Measurements from ENCODE around the gene CTNNA2.

CTNNA2 gene

GRCh38 chr2:80154231-80154915, 641.5 kb downstream of the CTNNA2 start:
- TF ChIP-seq CREB1 (IDR thresholded peaks at IDR 0.05; ENCODE audit: low read depth) (no peak), RAD21 (IDR thresholded peaks at IDR 0.05; ENCODE audit: low read depth) (no peak), TEAD4 (IDR thresholded peaks at IDR 0.05) (no peak), EP300 (IDR thresholded peaks at IDR 0.05; ENCODE audit: borderline replicate concordance) (no peak), MAX (IDR thresholded peaks at IDR 0.05) (no peak), CEBPB (IDR thresholded peaks at IDR 0.05) (no peak), TAF1 (IDR thresholded peaks at IDR 0.05; ENCODE audit: low read depth) (no peak)
- TF ChIP-seq, protein P1, sequence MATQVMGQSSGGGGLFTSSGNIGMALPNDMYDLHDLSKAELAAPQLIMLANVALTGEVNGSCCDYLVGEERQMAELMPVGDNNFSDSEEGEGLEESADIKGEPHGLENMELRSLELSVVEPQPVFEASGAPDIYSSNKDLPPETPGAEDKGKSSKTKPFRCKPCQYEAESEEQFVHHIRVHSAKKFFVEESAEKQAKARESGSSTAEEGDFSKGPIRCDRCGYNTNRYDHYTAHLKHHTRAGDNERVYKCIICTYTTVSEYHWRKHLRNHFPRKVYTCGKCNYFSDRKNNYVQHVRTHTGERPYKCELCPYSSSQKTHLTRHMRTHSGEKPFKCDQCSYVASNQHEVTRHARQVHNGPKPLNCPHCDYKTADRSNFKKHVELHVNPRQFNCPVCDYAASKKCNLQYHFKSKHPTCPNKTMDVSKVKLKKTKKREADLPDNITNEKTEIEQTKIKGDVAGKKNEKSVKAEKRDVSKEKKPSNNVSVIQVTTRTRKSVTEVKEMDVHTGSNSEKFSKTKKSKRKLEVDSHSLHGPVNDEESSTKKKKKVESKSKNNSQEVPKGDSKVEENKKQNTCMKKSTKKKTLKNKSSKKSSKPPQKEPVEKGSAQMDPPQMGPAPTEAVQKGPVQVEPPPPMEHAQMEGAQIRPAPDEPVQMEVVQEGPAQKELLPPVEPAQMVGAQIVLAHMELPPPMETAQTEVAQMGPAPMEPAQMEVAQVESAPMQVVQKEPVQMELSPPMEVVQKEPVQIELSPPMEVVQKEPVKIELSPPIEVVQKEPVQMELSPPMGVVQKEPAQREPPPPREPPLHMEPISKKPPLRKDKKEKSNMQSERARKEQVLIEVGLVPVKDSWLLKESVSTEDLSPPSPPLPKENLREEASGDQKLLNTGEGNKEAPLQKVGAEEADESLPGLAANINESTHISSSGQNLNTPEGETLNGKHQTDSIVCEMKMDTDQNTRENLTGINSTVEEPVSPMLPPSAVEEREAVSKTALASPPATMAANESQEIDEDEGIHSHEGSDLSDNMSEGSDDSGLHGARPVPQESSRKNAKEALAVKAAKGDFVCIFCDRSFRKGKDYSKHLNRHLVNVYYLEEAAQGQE (IDR thresholded peaks at IDR 0.05; ENCODE audit: low read depth) = no peak

DNA sequence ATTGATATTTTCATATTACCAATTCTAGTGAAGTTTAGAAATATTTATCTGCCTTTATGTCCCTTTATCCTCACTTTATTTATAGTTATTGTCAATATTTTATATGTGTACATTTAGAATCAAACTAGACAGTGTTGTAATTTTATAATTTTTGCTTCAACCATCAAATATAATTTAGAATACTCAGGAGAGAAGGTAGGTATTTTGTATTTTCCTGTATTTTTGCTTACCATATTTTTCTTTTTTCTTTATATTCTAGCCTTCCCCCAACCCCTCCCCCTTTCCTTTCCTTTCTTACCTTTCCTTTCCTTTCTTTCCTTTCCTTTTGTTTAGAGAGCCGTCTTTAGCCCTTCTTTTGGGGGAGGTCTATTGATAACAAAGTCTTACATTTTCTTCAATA, 651.5 kb downstream of the CTNNA2 start:
- TF ChIP-seq, protein P1 (IDR thresholded peaks at IDR 0.05; ENCODE audit: low read depth) = no peak
- TF ChIP-seq EGR1 (IDR thresholded peaks at IDR 0.05) (no peak), MAX (IDR thresholded peaks at IDR 0.05) (no peak), TEAD4 (IDR thresholded peaks at IDR 0.05) (no peak), TAF1 (IDR thresholded peaks at IDR 0.05; ENCODE audit: low read depth) (no peak), FOXM1 (IDR thresholded peaks at IDR 0.05; ENCODE audit: borderline replicate concordance, low read depth) (no peak), YY1 (IDR thresholded peaks at IDR 0.05; ENCODE audit: low read depth) (no peak), RAD21 (IDR thresholded peaks at IDR 0.05; ENCODE audit: low read depth) (no peak), USF1 (IDR thresholded peaks at IDR 0.05) (no peak), CEBPB (IDR thresholded peaks at IDR 0.05) (no peak), ZBTB7A (IDR thresholded peaks at IDR 0.05; ENCODE audit: low read depth) (no peak), EP300 (IDR thresholded peaks at IDR 0.05; ENCODE audit: borderline replicate concordance) (no peak), TCF12 (IDR thresholded peaks at IDR 0.05; ENCODE audit: low read depth) (no peak), CREB1 (IDR thresholded peaks at IDR 0.05; ENCODE audit: low read depth) (no peak), NFIC (IDR thresholded peaks at IDR 0.05) (no peak)

GRCh38 chr2:80166483-80167171, 653.8 kb downstream of the CTNNA2 start:
- no peak for TF ChIP-seq EP300 (IDR thresholded peaks at IDR 0.05; ENCODE audit: borderline replicate concordance)
- TF ChIP-seq ZBTB7A (IDR thresholded peaks at IDR 0.05; ENCODE audit: low read depth) = no peak
- TF ChIP-seq, protein P1 (IDR thresholded peaks at IDR 0.05; ENCODE audit: low read depth) = no peak
- no peak for TF ChIP-seq NFIC (IDR thresholded peaks at IDR 0.05)
- TF ChIP-seq CREB1 (IDR thresholded peaks at IDR 0.05; ENCODE audit: low read depth) = no peak
- TF ChIP-seq TCF12 (IDR thresholded peaks at IDR 0.05; ENCODE audit: low read depth) = no peak
- no peak for TF ChIP-seq RAD21 (IDR thresholded peaks at IDR 0.05; ENCODE audit: low read depth)
- TF ChIP-seq YY1 (IDR thresholded peaks at IDR 0.05; ENCODE audit: low read depth) = no peak
- no peak for TF ChIP-seq USF1 (IDR thresholded peaks at IDR 0.05)
- TF ChIP-seq FOXM1 (IDR thresholded peaks at IDR 0.05; ENCODE audit: borderline replicate concordance, low read depth) = no peak
- TF ChIP-seq CEBPB (IDR thresholded peaks at IDR 0.05) = no peak
- no peak for TF ChIP-seq MAX (IDR thresholded peaks at IDR 0.05)
- TF ChIP-seq TEAD4 (IDR thresholded peaks at IDR 0.05) = no peak
- TF ChIP-seq EGR1 (IDR thresholded peaks at IDR 0.05) = no peak
- no peak for TF ChIP-seq TAF1 (IDR thresholded peaks at IDR 0.05; ENCODE audit: low read depth)
